Activated CD8-positive, alpha-beta memory T cell treated with anti-CD3 and anti-CD28 coated beads, Interleukin-2, amount 50 U/mL, for 48 hours (primary cell): Measurements from ENCODE around the gene GOLGB1.

Experiments used
- DNase-seq: peaks from one replicate; pipeline ENCODE4 v3.0.0-alpha.2; 2020

The GOLGB1 gene

DNA sequence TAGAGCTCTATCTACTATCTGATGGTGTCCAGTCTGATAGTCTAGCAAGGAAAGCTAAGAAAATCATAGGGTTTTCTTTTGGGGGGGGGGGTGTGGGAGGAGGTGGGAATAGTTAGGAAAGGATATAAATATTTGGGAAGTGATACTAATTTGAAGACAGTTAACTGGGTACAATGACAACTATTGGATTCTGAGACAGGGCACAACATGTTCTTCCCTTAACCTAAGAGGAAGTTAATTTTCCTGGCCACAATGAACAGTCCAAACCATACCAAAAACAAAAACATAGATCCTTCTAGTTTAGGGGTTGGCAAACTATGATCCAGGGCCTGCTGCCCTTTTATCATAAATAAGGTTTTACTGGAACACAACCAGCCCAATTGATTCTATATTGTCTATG, 78.9 kb downstream of the GOLGB1 start:
- no peak for DNase-seq

DNA sequence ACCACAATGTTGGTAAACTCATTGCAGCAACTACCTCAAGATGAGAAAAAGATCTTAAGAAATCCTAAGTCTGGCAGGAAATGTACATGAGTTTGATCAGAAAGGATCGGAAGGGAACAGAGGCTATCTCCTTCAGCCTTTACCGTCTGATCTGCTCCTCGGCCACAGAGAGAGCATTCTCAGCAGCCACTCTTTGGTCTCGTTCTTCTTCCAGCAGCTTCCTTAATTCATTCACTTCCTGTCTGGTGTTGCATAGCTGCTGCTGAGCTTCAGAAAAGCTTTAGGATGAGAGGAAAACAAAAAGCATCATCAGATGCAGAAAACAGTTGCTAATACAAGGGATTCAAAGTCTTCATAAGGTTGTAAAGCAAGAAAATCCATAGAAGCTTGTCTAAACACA, 82.2 kb downstream of the GOLGB1 start:
- DNase-seq = no peak

DNA sequence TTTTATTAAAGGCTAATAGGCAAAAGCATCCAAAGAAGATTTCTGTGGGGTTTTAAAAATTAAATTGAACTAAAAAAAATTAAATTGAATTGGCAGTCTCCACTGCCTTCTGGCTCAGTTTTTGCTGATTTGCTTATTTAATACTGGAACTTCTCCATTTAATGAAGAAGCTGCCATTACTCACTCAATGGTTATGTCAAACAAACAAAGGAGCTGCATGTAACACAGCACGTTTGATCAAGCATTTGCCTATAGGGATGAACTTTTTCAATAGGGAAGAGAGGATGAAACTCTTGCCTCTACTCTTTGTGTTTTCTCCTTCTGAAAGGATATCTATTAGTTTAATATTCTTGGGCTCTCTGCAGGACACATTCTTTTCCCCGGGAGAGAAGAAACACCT, 84.1 kb downstream of the GOLGB1 start:
- DNase-seq = no peak

DNA sequence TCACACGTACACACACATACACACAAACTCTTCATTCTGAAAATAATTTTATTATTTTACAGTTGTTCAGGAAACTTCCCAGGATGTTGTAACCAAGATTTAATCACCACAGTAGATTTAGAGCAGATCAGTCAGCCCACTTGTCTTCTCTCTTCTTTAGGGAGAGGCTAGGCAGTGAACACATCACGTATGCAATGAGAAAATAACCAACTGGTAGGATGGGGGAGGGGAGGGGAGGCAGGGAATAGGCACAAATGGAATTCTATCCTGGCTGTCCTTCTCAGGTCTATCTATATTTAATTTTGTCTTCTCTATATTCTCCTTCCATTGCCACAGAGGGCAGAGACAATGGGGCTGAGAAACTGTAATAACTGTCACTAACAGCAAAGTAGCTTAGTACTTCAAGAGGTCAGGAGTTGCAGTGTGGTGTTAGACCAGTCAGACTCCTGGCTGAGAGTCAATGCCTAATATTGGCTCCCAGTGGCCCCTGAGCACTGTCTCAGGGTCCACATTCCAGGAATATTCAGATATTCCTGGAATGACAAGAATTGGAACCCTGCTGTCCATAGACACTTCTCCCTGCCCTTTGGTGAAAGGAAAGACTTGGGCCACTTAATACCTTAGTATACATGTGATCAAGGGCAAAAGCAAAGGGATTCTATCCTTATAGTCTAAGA, 86.2 kb downstream of the GOLGB1 start:
- no peak for DNase-seq

DNA sequence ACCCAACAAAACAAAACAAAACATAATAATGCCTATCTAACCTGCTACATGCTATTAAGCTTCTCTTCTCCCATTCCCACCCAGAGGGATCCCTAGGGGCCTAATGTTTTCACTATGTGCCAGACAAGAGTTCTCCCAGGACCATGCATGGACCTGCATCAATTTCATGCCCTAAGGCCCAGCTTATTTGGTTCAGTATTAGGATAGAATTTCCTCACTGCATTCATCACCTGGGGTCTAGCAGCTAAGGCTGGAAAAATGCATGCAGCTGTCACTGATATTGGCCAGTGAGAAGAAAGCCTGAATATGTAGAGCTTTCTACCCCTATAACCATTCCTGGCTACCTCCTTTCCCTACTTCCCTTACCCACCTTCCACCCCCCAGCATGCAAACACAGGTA, 86.8 kb downstream of the GOLGB1 start:
- no peak for DNase-seq

DNA sequence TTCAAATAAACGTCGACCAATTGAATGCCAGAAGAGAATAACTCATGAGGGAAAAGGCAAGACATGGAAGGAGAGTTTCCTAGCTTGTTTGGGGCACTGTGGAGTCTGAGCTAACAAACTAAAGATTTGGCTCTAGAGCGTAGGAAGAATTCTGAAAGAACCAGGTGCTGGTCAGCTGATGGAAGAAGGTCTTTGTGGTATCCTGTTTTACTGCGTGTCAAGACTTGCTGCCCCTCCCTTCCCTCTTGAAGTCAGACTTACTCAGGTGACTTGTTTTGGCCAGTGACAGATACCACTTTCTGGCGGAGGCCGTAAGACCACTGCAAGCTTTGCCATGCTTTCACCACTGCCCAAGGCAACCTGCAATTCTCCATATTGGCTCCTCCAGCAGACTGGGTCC, 88.2 kb downstream of the GOLGB1 start:
- no peak for DNase-seq

DNA sequence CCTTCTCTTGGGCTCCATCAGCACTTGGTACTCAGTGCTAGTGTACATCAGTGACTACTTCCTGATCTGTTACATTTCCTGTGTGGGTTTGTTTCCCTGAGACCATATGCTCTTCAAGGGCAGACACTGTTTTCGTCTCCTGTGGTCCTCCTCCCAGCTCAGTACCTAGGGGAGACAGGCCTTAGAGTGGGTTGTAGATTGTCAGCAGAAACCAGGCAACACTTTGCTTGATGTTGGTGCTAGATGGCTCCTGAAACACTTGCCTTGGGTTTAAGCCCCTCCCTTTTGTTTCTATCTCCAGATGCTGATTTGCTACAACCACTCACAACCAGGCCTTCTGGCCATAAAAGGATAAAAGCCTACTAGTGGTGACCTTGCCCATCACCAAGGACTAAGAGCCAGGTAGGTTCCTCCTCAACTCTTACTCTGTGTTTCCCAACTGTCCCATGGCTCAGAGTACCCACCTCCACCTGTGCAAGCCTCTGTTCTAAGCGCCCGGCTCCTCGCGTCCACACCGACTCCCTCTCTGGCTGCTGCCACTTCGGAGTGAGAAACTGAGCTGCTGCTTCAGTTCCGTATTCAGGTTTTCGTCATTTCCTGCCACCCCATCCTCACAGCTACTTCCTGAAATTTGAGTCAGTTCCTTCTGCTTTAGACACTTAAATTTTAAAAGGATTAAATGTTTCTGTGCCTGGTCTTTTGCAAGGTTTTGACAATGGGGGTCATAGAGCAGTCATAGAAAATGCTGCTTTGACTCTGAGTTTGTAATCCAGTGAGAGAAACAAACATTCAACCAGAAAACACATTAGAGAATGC, 89.0 kb downstream of the GOLGB1 start, which contains the start of gene HCLS1:
Gene HCLS1 (minus strand): TSS at position 548 of the 816 bp plus-strand sequence. CDS start 2,556 bp downstream, outside the sequence.
- peak; percentile 86 for DNase-seq

DNA sequence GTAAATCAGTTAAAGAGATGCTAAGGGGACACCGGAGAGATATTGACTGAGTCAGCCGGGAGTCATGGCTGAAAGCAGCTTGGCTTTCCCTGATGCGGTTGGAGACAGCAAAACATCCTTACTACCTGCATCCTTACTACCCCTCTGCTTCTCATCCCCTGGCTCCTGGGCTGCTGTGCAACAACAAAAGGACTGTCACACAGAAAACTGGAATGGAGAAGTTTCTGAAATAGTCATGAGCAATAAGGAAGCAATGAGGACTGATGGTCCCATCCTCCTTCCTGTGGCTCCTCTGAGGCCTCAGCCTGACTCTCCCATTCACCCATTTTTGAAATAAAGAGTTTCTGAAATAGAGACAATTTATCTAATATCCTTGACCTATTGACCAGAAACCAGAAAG, 90.0 kb downstream of the GOLGB1 start:
- DNase-seq = no peak

DNA sequence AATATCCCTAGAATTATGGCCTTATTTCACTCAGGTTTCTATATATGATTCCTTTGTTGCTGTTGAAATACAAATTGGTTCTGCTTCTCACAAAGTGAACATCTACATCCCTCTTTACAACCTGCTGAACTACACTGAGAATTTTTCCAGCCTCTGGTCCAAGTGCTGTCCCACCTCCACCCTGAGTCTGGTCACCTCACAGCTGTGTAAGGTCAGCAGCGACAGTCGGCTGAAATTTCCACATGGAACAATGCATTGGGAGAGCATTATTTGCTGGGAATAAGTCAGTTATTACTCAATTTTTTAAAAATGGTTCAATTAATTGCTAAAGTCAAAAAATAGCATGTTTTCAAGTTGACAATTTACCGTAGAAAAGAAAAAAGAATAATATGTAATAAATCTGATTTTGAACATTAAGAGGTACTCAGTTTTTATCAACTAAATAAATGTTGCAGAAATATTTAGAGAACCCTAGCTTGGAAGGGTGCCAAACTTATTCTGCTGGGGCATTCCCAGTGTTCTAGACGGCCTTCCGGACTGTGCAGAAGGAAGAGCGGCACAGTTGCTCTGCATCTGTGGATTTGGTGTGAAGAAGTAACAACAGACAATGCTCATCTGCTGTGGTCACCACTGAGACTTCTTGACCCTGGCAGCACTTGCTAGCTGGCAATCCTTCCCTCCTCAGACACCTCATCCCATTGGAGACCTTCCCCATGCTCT, 90.7 kb downstream of the GOLGB1 start:
- DNase-seq = no peak

DNA sequence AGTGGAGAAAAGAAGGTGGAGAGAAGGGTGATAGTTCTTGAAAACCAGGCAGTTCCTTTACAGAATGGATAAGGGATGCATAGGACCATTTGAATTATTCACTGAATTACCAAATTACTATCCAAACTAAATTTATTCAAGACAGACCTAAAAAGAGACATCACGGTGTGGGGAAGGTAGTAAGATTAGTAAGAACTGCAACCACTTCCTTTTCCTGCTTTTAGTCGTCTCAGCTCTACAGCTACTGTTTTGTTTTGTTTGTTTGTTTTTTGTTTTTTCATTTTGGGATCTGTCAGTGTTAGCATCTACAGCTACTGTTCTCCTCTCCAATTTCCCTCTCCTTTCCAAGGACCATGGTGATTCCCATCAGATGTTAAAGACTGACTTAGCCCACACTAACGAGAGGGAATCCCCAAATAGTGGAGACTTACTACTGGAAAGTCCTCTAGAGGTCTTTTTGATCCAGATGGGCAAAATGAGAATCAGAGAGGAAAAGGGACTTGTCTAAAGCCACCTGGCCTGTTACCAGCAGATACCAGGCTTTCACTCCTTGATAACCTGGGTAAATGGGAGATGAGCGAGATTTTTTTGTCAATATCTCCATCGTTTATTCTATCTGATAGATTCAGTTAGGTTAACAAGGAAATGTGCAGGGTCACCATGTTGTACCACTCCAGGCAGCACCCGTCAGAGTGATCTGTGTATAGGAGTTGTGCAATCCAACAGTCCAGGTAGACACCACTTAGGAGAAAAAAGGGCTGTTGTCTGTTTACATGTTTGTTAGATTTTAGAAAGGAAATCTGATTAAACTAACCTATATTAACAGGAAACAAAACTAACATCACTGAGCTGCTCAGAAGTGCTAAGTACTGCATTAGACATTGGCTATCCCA, 94.8 kb downstream of the GOLGB1 start:
- DNase-seq = no peak

DNA sequence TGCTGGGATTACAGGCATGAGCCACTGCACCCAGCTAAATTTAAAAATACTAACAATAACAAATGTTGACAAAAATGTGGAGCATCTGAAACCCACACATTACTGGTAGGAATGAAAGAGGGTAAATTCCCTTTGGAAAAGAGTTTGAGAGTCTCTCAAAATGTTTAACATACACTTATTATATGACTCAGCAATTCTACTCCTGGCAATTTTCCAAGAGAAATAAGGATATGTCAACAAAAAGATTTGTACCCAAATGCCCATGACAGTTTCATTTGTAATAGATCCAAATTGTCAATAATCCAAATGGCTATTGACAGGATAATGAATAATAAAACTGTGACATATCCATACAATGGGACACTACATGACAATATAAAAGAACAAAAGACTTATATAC, 97.9 kb downstream of the GOLGB1 start:
- DNase-seq = no peak

DNA sequence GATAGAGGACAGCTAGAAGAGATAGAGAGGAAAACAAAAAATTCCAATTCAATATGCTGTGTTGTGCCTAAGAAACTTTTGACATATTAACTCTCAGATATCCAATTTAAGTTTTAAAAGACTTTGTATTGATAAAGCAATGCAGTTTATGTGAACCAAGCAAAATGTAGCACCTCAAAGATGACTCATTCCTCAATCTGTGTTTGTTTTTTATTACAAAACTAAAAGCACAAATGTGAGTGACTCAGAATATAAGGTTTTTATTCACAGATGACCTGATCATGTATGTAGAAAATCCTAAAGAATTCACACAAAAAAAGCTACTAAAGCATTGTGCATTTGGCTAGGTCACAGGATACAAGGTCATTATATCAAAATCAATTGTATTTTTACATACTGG, 99.9 kb downstream of the GOLGB1 start:
- no peak for DNase-seq

DNA sequence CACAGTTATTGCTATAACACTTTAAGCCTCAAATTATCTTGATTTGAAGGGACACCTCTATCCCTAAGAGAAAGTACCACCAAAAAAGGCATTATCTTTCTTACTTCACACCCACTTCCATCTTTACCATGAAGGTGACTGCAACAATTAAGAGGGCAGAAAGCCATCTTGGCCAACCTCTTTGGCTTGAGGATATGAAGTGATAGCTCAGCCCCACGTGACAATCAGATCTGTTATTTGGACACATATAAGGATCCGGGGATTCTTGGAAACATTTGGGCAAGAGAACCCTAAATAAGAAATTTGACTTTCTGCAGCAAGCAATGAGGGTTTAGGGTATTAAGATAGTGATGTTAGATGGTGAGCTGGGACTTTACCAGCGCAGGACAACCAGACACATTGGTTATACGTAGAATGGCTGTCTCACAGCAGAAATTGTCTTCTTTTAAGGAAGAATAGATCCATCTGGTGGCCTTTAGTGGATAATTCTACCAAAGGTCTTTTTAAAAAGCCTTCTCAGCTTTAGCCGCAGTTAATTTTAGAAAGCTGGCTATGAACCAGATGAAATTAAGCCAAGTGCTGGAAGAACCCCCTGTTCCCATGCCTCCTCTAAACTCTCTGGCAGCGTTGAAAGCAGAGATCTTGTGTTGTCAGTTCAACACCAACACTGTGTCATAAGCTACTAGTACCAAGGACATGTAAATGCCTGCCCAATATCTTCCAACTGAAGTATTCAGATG, 101.2 kb downstream of the GOLGB1 start:
- DNase-seq = no peak

DNA sequence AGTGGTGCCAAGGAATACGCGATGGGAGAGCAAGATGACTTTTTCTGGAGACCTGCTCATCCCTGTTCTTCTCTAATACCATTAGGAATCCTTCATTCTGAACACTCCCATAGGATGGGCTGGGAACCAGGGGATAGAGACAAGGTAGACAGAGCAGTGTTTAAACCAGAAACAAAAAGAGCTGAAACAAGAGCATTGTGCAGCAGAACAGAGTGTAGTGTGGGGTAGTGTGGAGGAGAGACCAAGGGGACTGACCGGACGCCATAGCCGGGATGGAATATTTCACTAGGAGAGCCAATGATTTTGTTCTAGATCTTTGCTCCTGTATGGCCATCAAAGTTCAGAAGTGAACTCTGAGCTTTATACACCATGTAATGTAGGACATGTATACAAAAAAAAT, 104.5 kb downstream of the GOLGB1 start:
- no peak for DNase-seq

DNA sequence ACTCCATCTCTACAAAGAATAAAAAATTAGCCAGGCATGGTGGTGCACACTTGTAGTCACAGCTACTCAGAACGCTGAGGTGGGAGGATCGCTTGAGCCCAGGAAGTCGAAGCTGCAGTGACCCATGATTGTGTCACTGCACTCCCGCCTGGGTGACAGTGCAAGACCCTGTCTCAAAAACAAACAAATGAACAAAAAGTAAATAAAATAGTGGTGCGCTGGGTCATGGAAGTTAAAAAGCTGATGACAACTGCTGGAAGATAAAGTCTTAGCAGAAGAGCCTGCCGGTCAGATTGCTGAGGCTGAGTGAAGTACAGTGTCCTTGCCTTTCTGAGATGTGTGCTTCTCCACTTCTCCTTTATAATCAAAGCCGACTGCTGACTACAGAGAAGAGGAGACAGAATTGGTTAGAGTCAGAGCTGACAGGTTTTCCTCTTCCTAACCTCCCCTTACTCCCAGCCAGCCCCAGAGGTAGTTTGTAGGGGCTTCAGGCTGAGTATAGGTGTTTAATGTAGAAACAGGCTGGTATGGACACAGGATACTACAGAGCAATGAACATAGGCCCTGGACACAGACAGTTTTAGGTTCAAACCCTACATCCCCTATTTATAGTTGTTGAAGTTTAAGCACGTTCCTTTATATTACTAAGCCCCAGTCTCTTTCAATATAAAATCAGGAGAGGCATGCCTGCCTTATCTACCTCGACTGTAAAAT, 106.8 kb downstream of the GOLGB1 start:
- DNase-seq = no peak

DNA sequence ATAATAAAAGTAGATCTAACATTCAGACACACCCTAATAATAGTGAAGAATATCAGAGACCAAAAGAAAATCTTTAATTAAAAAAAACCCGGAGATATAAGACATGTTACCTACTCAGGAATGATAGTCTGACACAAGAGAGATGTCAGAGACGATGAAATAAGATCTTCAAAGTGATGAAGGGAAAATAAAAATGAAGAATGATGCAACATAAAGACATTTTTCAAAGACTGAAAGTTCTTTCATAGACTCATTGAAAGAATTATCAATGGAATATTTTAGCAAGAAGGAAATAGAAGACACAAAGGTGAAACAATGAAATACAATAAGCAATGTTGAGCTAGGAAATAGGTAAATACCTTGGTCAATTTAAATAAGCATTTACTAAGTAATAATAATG, 108.4 kb downstream of the GOLGB1 start:
- no peak for DNase-seq

DNA sequence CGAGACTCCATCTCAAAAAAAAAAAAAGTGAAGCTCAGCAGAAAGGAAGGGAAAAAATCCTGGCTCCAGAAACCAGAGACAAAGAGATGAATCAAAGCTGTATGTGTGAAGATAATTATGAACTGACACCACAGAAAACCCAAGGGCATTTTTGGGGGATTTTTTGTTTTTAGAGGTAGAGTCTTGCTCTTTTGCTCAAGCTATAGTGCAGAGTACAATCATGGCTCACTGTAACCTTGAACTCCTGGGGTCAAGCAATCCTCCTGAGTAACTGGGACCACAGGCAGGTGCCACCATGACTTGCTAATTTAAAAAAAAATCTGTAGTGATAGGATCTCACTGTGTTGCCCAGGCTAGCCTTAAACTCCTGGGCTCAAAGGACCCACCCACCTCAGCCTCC, 111.6 kb downstream of the GOLGB1 start:
- DNase-seq = no peak

DNA sequence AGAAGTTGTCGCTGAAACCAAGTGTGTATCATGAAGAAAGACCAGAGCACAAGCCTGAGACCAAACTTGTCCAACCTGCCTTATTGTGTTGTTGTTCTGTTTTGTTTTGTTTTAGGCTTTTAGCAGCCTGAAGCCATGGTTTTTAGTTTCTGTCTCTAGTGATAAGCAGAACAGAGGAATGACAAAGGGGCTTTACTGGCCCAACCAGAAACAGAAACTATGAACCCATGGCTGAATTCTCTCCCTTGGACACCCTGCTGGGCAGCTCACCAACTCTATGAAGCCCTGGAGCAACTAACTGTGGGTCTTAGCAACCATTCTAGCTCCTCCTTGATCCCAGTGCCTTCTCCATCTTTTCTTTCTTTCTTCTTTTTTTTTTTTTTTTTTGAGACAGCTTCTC, 119.2 kb downstream of the GOLGB1 start:
- DNase-seq = no peak

DNA sequence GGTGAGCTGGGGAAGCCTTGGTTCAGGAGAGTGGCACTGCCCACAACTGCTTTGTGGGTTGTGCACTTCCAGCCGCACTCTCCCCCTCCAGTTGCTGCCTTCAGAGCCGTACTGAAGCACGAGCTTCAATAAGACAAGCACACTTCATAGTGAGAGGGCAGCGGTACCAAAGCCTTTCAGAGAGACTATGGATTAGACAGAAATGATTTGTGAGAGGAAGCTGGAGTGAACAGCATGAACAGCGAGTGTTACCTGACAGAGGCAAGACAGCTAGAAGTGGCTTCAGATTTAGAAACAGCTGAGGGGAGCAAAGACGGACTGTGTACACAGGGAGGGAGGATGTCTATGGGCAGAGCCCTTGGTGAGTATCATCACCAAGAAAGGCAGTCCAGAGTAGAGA, 119.9 kb downstream of the GOLGB1 start:
- no peak for DNase-seq

DNA sequence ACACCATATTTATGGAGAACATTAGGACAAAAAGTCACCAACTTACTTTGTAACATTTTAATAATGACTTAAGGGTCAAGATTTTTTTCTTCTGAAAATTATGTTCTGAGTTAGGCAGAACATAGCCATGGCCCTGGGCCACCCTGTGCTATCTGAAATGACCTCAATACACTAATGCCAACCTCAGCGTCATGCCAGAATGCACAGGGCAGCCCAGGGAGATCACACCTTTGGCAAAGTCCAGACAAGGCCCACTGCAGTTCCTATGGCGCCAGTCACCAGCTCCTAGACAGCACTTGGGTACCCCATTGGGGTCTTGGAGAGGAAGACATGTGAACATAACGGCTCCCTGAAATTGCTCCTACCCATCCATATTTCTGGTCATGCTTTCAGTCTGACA, 121.9 kb downstream of the GOLGB1 start:
- DNase-seq = no peak

DNA sequence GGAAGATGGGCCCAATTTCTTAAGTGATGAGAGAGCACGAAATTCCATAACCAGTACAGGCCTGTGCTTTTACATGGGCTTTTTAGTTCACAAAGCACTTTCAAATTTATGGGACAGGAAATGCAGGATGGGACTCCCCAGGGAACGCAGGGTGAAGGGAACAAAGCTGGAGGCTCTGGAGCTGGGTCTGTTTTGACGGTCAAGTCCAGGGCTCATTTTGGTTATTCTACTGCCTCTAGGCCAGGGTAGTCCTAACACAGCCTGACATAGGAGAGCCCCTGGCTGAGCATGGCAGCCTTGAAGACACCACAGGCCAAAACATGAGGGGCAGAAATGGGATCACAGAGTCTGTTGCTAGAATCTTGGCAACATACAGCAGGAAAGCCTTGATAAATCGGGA, 122.3 kb downstream of the GOLGB1 start:
- no peak for DNase-seq
